Measurements from ENCODE around the gene LPCAT1.
"Not testable (repeated sequence)": the region's sequence is repeated elsewhere in the genome, so short reads cannot be mapped to it uniquely, and the experiment has no call there.

Gene LPCAT1

GRCh38 chr5:1523793-1524480 lies at the start of gene LPCAT1:
Gene LPCAT1, minus strand, starts transcription at chr5:1523960. Its CDS starts 116 bp downstream, at chr5:1523844.
- DNase-seq (ENCODE audit: low spot score): peak; percentile 87

GRCh38 chr5:1571875-1572274 lies 48.1 kb upstream of the LPCAT1 start:
- DNase-seq (ENCODE audit: low spot score): not testable (repeated sequence)

GRCh38 chr5:1570975-1571374 lies 47.2 kb upstream of the LPCAT1 start:
- no peak for DNase-seq (ENCODE audit: low spot score)

GRCh38 chr5:1568201-1568979 lies 44.6 kb upstream of the LPCAT1 start:
- peak; percentile 53 for DNase-seq (ENCODE audit: low spot score)

- not testable (repeated sequence) for DNase-seq (ENCODE audit: low spot score)
Observed at GRCh38 chr5:1567527-1568200, 43.9 kb upstream of the LPCAT1 start.

- DNase-seq (ENCODE audit: low spot score): no peak
Observed at GRCh38 chr5:1565737-1566734, 42.3 kb upstream of the LPCAT1 start.

- no peak for DNase-seq (ENCODE audit: low spot score)
Observed at GRCh38 chr5:1564824-1565736, 41.3 kb upstream of the LPCAT1 start.

GRCh38 chr5:1564182-1564748 lies 40.5 kb upstream of the LPCAT1 start:
- no peak for DNase-seq (ENCODE audit: low spot score)

- DNase-seq (ENCODE audit: low spot score): no peak
Observed at GRCh38 chr5:1563617-1564181, 39.9 kb upstream of the LPCAT1 start.

- DNase-seq (ENCODE audit: low spot score): no peak
Observed at GRCh38 chr5:1563051-1563461, 39.3 kb upstream of the LPCAT1 start.

GRCh38 chr5:1562599-1562998 lies 38.8 kb upstream of the LPCAT1 start:
- DNase-seq (ENCODE audit: low spot score): no peak

GRCh38 chr5:1561402-1561929 lies 37.7 kb upstream of the LPCAT1 start:
- no peak for DNase-seq (ENCODE audit: low spot score)

GRCh38 chr5:1560499-1560898 lies 36.7 kb upstream of the LPCAT1 start:
- DNase-seq (ENCODE audit: low spot score): not testable (repeated sequence)

- no peak for DNase-seq (ENCODE audit: low spot score)
Observed at GRCh38 chr5:1558944-1559343, 35.2 kb upstream of the LPCAT1 start.

GRCh38 chr5:1557114-1557873 lies 33.5 kb upstream of the LPCAT1 start:
- no peak for DNase-seq (ENCODE audit: low spot score)

- DNase-seq (ENCODE audit: low spot score): no peak
Observed at GRCh38 chr5:1555808-1556731, 32.3 kb upstream of the LPCAT1 start.

GRCh38 chr5:1555011-1555807 lies 31.4 kb upstream of the LPCAT1 start:
- peak; percentile 58 for DNase-seq (ENCODE audit: low spot score)
